ENCODE results near the gene SYT12.
"Not testable (repeated sequence)": the region's sequence is repeated elsewhere in the genome, so short reads cannot be mapped to it uniquely, and the experiment has no call there.

GRCh38 chr11:67005200-67005599, 17.7 kb upstream of the SYT12 start:
- not testable (repeated sequence) for TF ChIP-seq POLR2A (IDR thresholded peaks at IDR 0.05; ENCODE audit: low read depth, low read length); CTCF (conservative IDR thresholded peaks at IDR 0.05; ENCODE audit: low read depth, low read length); CEBPB (IDR thresholded peaks at IDR 0.05; ENCODE audit: low read depth, low read length); MAFK (IDR thresholded peaks at IDR 0.05; ENCODE audit: low read depth, low read length); USF2 (IDR thresholded peaks at IDR 0.05; ENCODE audit: low read depth, low read length); SMC3 (IDR thresholded peaks at IDR 0.05; ENCODE audit: low read depth, low read length); RAD21 (IDR thresholded peaks at IDR 0.05; ENCODE audit: low read length); RCOR1 (IDR thresholded peaks at IDR 0.05; ENCODE audit: insufficient replicate concordance, low read length); MXI1 (IDR thresholded peaks at IDR 0.05; ENCODE audit: borderline replicate concordance, low read depth, low read length); BHLHE40 (IDR thresholded peaks at IDR 0.05; ENCODE audit: low read depth, low read length); RFX5 (IDR thresholded peaks at IDR 0.05; ENCODE audit: low read depth, low read length)
